Measurements from ENCODE around the gene VWA5B1. TPM values are rescaled to one million over a fixed set of nuclear protein-coding genes. Genes with fewer than 3 reads are reported as not detected.

Gene VWA5B1, protein sequence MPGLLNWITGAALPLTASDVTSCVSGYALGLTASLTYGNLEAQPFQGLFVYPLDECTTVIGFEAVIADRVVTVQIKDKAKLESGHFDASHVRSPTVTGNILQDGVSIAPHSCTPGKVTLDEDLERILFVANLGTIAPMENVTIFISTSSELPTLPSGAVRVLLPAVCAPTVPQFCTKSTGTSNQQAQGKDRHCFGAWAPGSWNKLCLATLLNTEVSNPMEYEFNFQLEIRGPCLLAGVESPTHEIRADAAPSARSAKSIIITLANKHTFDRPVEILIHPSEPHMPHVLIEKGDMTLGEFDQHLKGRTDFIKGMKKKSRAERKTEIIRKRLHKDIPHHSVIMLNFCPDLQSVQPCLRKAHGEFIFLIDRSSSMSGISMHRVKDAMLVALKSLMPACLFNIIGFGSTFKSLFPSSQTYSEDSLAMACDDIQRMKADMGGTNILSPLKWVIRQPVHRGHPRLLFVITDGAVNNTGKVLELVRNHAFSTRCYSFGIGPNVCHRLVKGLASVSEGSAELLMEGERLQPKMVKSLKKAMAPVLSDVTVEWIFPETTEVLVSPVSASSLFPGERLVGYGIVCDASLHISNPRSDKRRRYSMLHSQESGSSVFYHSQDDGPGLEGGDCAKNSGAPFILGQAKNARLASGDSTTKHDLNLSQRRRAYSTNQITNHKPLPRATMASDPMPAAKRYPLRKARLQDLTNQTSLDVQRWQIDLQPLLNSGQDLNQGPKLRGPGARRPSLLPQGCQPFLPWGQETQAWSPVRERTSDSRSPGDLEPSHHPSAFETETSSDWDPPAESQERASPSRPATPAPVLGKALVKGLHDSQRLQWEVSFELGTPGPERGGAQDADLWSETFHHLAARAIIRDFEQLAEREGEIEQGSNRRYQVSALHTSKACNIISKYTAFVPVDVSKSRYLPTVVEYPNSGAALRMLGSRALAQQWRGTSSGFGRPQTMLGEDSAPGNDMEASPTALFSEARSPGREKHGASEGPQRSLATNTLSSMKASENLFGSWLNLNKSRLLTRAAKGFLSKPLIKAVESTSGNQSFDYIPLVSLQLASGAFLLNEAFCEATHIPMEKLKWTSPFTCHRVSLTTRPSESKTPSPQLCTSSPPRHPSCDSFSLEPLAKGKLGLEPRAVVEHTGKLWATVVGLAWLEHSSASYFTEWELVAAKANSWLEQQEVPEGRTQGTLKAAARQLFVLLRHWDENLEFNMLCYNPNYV
- total RNA-seq = not detected in 2 replicates

DNA sequence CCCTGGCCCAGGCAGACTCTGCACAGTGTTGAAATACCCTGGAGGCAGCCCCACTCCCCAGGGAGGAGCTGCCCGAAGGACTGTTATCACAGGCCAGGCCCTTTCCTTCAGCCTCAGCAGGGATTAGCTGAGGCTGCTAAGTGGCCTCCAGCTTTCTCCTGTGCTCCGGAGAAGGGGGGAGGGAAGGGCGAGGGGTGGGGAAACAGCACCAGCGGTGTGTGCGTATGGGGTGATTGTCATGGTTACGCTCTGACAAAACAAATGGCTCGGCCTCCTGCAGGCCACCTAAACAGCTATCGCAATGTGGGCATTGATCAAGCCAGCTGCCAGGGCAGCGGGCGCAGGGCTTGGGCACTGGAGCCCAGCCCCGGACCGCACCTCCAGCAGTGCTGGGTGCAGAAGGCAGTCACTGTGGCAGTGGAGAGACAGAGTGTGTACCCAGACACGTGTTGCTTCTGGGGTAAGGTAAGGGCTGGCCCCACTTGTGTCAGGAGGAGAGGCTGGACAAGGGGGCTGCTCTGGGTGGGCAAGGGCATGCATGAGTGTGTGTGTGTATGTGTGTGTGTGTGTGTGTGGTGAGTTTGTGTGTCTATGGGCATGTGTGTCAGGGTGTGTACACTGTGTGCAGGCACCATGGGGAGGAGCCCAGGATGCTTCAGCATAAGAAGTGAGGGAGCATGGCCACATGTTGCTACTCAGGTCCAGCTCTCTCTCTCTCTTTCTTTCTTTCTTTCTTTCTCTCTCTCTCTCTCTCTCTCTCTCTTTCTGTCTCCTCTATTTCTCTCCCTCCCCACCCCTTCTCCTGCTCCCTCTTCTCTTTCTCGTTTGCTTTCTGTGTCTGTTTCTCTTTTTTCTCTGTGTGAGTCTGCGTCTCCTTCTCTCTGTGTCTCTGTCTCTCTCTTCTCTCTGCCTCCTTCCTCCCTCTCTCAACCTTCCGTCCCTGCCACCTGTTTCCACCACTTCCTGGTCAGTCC, at the start of gene VWA5B1:
VWA5B1 (plus strand) TSS at position 252 of the 974 bp plus-strand sequence. CDS start 19,727 bp downstream, outside the sequence.

Other genes with a start within 250 kb of the VWA5B1 start
- gene PLA2G5, start 220.7 kb upstream of the VWA5B1 start, total RNA-seq = 0.16 and 1.0 TPM in 2 replicates
- not detected in 2 replicates for gene PLA2G2D, start 171.3 kb upstream of the VWA5B1 start, total RNA-seq
- gene PLA2G2F, start 151.6 kb upstream of the VWA5B1 start, total RNA-seq = not detected in 2 replicates
- not detected in 2 replicates for gene UBXN10, start 104.8 kb upstream of the VWA5B1 start, total RNA-seq
- not detected in 2 replicates for gene PLA2G2C, start 104.4 kb upstream of the VWA5B1 start, total RNA-seq
- 4.2 and 5.2 TPM in 2 replicates for gene CAMK2N1, start 195.3 kb downstream of the VWA5B1 start, total RNA-seq
- gene MUL1, start 217.3 kb downstream of the VWA5B1 start, total RNA-seq = 19.6 and 43.1 TPM in 2 replicates